Transverse colon (tissue), 4 donors: ENCODE data around the gene GHITM. TPM values are rescaled to one million over a fixed set of nuclear protein-coding genes. Genes with fewer than 3 reads are reported as not detected.

Experiments used
- DNase-seq: peaks from one replicate; pipeline ENCODE4 v3.0.0-alpha.2; 2019
- H3K27ac ChIP-seq, 4 donors: fragments of 200-600 bp; sonication (generic); 2 replicates each; pipeline ENCODE4 v1.5.1; 2016 to 2018; ENCODE audit warnings: inconsistent platforms in 4 of 4
- H3K27me3 ChIP-seq: fragments of 200-600 bp; sonication (generic); 2 replicates; pipeline ENCODE4 v1.5.1; 2017; ENCODE audit warnings: inconsistent platforms
- H3K36me3 ChIP-seq, 4 donors: fragments of 200-600 bp; sonication (generic); 2 replicates each; pipeline ENCODE4 v1.5.1; 2017 to 2019; ENCODE audit warnings: inconsistent platforms in 4 of 4
- H3K4me1 ChIP-seq, 4 donors: fragments of 200-600 bp; sonication (generic); 2 replicates each; pipeline ENCODE4 v1.5.1; 2017 to 2020; ENCODE audit warnings: inconsistent platforms in 4 of 4
- H3K4me3 ChIP-seq, 4 donors: fragments of 200-600 bp; sonication (generic); 1 replicate in 1 of 4; 2 replicates in 3 of 4; pipeline versions ENCODE4 v1.5.1 to v1.6.1; 2017 to 2019; ENCODE audit warnings: inconsistent platforms in 4 of 4
- H3K9me3 ChIP-seq, 2 donors: fragments of 200-600 bp; sonication (generic); 2 replicates each; pipeline ENCODE4 v1.5.1; 2017 to 2019; ENCODE audit warnings: inconsistent platforms in 2 of 2
- CTCF ChIP-seq, 5 experiments: fragments of 200-600 bp in 3 of 5; fragments of 450-650 bp in 2 of 5; sonication (generic) in 3 of 5; IDR thresholded peaks; 1 replicate in 2 of 5; 2 replicates in 3 of 5; pipeline ENCODE4 v1.5.1; 2016 to 2017; ENCODE audit warnings: antibody characterized with exemption in 5 of 5, inconsistent platforms in 3 of 5, mild to moderate bottlenecking in 2 of 5, moderate library complexity in 1 of 5
- EP300 ChIP-seq: sonication (generic); formaldehyde crosslinking; IDR thresholded peaks from one replicate; pipeline ENCODE4 v1.6.1; 2017; ENCODE audit warnings: antibody characterized with exemption, low read depth
- POLR2A ChIP-seq: fragments of 450-650 bp; IDR thresholded peaks from one replicate; pipeline ENCODE4 v1.6.1; 2016; ENCODE audit warnings: antibody characterized with exemption, mild to moderate bottlenecking, moderate library complexity
- POLR2AphosphoS5 ChIP-seq, 3 donors: sonication (generic); formaldehyde crosslinking; IDR thresholded peaks; one replicate each; pipeline ENCODE4 v1.6.1; 2016; ENCODE audit warnings: antibody characterized with exemption in 3 of 3
- WGBS, 2 donors: methylation state at CpG; one replicate each; pipeline ENCODE4 v1.1.5; 2018; ENCODE audit warnings: low coverage in 1 of 2; 5-methylcytosine and 5-hydroxymethylcytosine counted together
- in situ Hi-C, 4 donors: fragments of 200-750 bp; cut with MboI; loops; one replicate each; pipeline versions ENCODE4 v1.15.0 to v1.15.1; 2017; ENCODE audit warnings: low sequenced_read_pairs in 3 of 4, low pct_ligation_motif_present in 1 of 4, low pct_unique_long_range_greater_than_20kb in 1 of 4
- intact Hi-C: fragments of 100-400 bp; cut with DNase I; formaldehyde crosslinking; loops from one replicate; pipeline ENCODE4 v1.15.1; 2023; ENCODE audit warnings: low total_unique reads
- total RNA-seq, 4 donors: library from RNA; depleted of rRNA; stranded (reverse); fragments of >200 nt; gene quantifications; one replicate each; pipeline ENCODE4 v1.1.0, GENCODE V29; 2016

GHITM gene
- total RNA-seq, 4 donors from 2014 or later: 134 to 351 (median 225) TPM

GRCh38 chr10:84158550-84158949 lies 19.2 kb downstream of the GHITM start:
- H3K27ac ChIP-seq: no peak overlapping the region
- no peaks in the 10 kb centered on the region for H3K9me3 ChIP-seq
- DNase-seq: no peak
- WGBS, 2 donors: 72 to 83% methylated on average over 2 to 4 of the region's 4 CpGs
- in situ Hi-C loops (no loop called here), intact Hi-C loops (no loop called here)
- H3K27me3 ChIP-seq: no peaks in the 10 kb centered on the region
- no peak for TF ChIP-seq POLR2A
- TF ChIP-seq CTCF (IDR thresholded peaks at IDR 0.05): no peak
- no peak for TF ChIP-seq POLR2AphosphoS5 (IDR thresholded peaks at IDR 0.05)
- TF ChIP-seq EP300: no peak
- peaks cover 0 to 17% (median 7%) of the 10 kb centered on the region in 4 donors for H3K36me3 ChIP-seq
- peaks cover 0 to 8% (median 0%) of the 10 kb centered on the region in 4 donors for H3K4me1 ChIP-seq
- H3K4me3 ChIP-seq: no peak overlapping the region

GRCh38 chr10:84159076-84159685 lies 19.9 kb downstream of the GHITM start:
- no peak overlapping the region for H3K4me3 ChIP-seq
- no peaks in the 10 kb centered on the region for H3K27me3 ChIP-seq
- DNase-seq: peak; percentile 34
- H3K27ac ChIP-seq: peak overlapping the region in 2 of 4 donors; percentile 0 to 7
- 16 to 44% methylated on average over 5 to 9 of the region's 9 CpGs for WGBS, 2 donors
- peaks cover 0 to 11% (median 3%) of the 10 kb centered on the region in 4 donors for H3K4me1 ChIP-seq
- intact Hi-C loops (no loop called here), in situ Hi-C loops (no loop called here)
- no peaks in the 10 kb centered on the region for H3K9me3 ChIP-seq
- H3K36me3 ChIP-seq: peaks cover 0 to 11% (median 4%) of the 10 kb centered on the region in 4 donors
- TF ChIP-seq EP300: no peak
- TF ChIP-seq CTCF (IDR thresholded peaks at IDR 0.05): no peak
- TF ChIP-seq POLR2AphosphoS5 (IDR thresholded peaks at IDR 0.05): no peak
- no peak for TF ChIP-seq POLR2A

GRCh38 chr10:84160663-84161362 lies 21.5 kb downstream of the GHITM start:
- DNase-seq: no peak
- intact Hi-C loops: no loop called here
- no peaks in the 10 kb centered on the region for H3K36me3 ChIP-seq
- no peak overlapping the region for H3K4me3 ChIP-seq
- TF ChIP-seq POLR2A (no peak), CTCF (IDR thresholded peaks at IDR 0.05) (peak; percentile 11 to 38 (median 18)), EP300 (no peak), POLR2AphosphoS5 (IDR thresholded peaks at IDR 0.05) (no peak)
- H3K27ac ChIP-seq: no peak overlapping the region
- peaks cover 0 to 16% (median 3%) of the 10 kb centered on the region in 4 donors for H3K4me1 ChIP-seq
- in situ Hi-C loops: no loop called here
- no peaks in the 10 kb centered on the region for H3K27me3 ChIP-seq
- H3K9me3 ChIP-seq: no peaks in the 10 kb centered on the region
- WGBS, 2 donors: 48 to 54% methylated on average over 4 to 6 of the region's 6 CpGs

- 30 to 40% methylated on average over 2 of the region's 2 CpGs for WGBS, 2 donors
- Histone ChIP-seq H3K27me3 (no peaks in the 10 kb centered on the region), H3K27ac (peak overlapping the region in 3 of 4 donors; percentile 9 to 39 (median 33))
Observed at GRCh38 chr10:84163996-84164395, 24.7 kb downstream of the GHITM start.

More at GRCh38 chr10:84163996-84164395, 24.7 kb downstream of the GHITM start:
- TF ChIP-seq CTCF (IDR thresholded peaks at IDR 0.05): no peak
- no peak for TF ChIP-seq EP300
- TF ChIP-seq POLR2A: no peak
- no peak for TF ChIP-seq POLR2AphosphoS5 (IDR thresholded peaks at IDR 0.05)
- Histone ChIP-seq H3K9me3 (no peaks in the 10 kb centered on the region), H3K4me3 (no peak overlapping the region), H3K36me3 (no peaks in the 10 kb centered on the region), H3K4me1 (peaks cover 0 to 13% (median 3%) of the 10 kb centered on the region in 4 donors)
- in situ Hi-C loops: no loop called here
- DNase-seq: no peak
- intact Hi-C loops: no loop called here
